HG03442 (cell line): ENCODE measurements around the gene OR2T10.
"Not testable (repeated sequence)": the region's sequence is repeated elsewhere in the genome, so short reads cannot be mapped to it uniquely, and the experiment has no call there.

ENCODE experiments used
- ATAC-seq: cut with Tn5 transposase; IDR thresholded peaks from one replicate; pipeline ENCODE4 v1.9.1; 2021; ENCODE audit warnings: mild to moderate bottlenecking, moderate library complexity; ENCODE audit not compliant: unreplicated experiment

OR2T10 gene

GRCh38 chr1:248597589-248597988 is at the start of gene OR2T10:
Gene OR2T10 (minus strand): TSS chr1:248597700. CDS start chr1:248593768, 3,932 bp downstream.
- no peak for ATAC-seq

- not testable (repeated sequence) for ATAC-seq
These were observed 47.7 kb upstream of the OR2T10 start, which contains the start of gene OR2T35 for GRCh38 chr1:248645178-248645577. Gene OR2T35 (minus strand): TSS chr1:248645278. CDS start chr1:248639258, 6,020 bp downstream.

GRCh38 chr1:248642971-248643651 is 45.6 kb upstream of the OR2T10 start:
- peak; percentile 68 for ATAC-seq

- ATAC-seq, result not testable (repeated sequence)
These were observed 44.1 kb upstream of the OR2T10 start for GRCh38 chr1:248641583-248641982.

- peak; percentile 33 for ATAC-seq
These were observed 43.4 kb upstream of the OR2T10 start for GRCh38 chr1:248640906-248641305.

- ATAC-seq, result not testable (repeated sequence)
These were observed 42.2 kb upstream of the OR2T10 start for GRCh38 chr1:248639652-248640051.

GRCh38 chr1:248636612-248637011 is 39.1 kb upstream of the OR2T10 start:
- ATAC-seq, result not testable (repeated sequence)

- ATAC-seq, result not testable (repeated sequence)
These were observed 37.5 kb upstream of the OR2T10 start, which contains the start of gene OR2T11 for GRCh38 chr1:248634991-248635390. Gene OR2T11 (minus strand): TSS chr1:248635091. CDS start chr1:248627128, 7,963 bp downstream.

- ATAC-seq, result no peak
These were observed 34.0 kb upstream of the OR2T10 start for GRCh38 chr1:248631354-248632008.

- ATAC-seq, result no peak
These were observed 33.1 kb upstream of the OR2T10 start for GRCh38 chr1:248630551-248630950.

GRCh38 chr1:248627971-248628844 is 30.7 kb upstream of the OR2T10 start:
- peak; percentile 96 for ATAC-seq

- ATAC-seq, result no peak
These were observed 28.5 kb upstream of the OR2T10 start for GRCh38 chr1:248625971-248626370.

GRCh38 chr1:248625166-248625565 is 27.7 kb upstream of the OR2T10 start:
- no peak for ATAC-seq

GRCh38 chr1:248622570-248623001 is 25.1 kb upstream of the OR2T10 start:
- ATAC-seq, result peak; percentile 90

- no peak for ATAC-seq
These were observed 24.3 kb upstream of the OR2T10 start for GRCh38 chr1:248621770-248622169.

- ATAC-seq, result peak; percentile 35
These were observed 21.4 kb upstream of the OR2T10 start for GRCh38 chr1:248618878-248619277.

GRCh38 chr1:248618119-248618518 is 20.6 kb upstream of the OR2T10 start:
- ATAC-seq, result no peak

- ATAC-seq, result no peak
These were observed 16.2 kb upstream of the OR2T10 start for GRCh38 chr1:248613742-248614141.

- ATAC-seq, result no peak
These were observed 14.4 kb upstream of the OR2T10 start for GRCh38 chr1:248611883-248612414.

- no peak for ATAC-seq
These were observed 12.8 kb upstream of the OR2T10 start for GRCh38 chr1:248610301-248610700.

- ATAC-seq, result no peak
These were observed 1.9 kb upstream of the OR2T10 start for GRCh38 chr1:248599396-248599795.
